GM12865 (cell line): ENCODE measurements around the gene MBNL3.

ENCODE experiments used
- DNase-seq: peaks from one replicate; pipeline ENCODE4 v3.0.0; 2010; ENCODE audit warnings: low read depth
- H3K4me3 ChIP-seq: 2 replicates; pipeline ENCODE4 v1.5.1; 2011; ENCODE audit warnings: mild to moderate bottlenecking, low read depth, low read length, control low read depth
- CTCF ChIP-seq: IDR thresholded peaks from 2 replicates; pipeline ENCODE4 v1.5.1; 2011; ENCODE audit warnings: low read length, control low read depth, low read depth, inconsistent platforms; ENCODE audit not compliant: insufficient read depth; ENCODE audit errors: missing control alignments

The MBNL3 gene

GRCh38 chrX:132373610-132374009 is 115.2 kb downstream of the MBNL3 start:
- H3K4me3 ChIP-seq: no peak overlapping the region
- DNase-seq: no peak
- TF ChIP-seq CTCF: no peak

- TF ChIP-seq CTCF: no peak
- no peak for DNase-seq
- H3K4me3 ChIP-seq: no peak overlapping the region
Observed at GRCh38 chrX:132369617-132370326, 119.1 kb downstream of the MBNL3 start.

GRCh38 chrX:132367984-132368383 is 120.9 kb downstream of the MBNL3 start:
- no peak for TF ChIP-seq CTCF
- H3K4me3 ChIP-seq: no peak overlapping the region
- no peak for DNase-seq

GRCh38 chrX:132367314-132367713 is 121.5 kb downstream of the MBNL3 start:
- no peak for DNase-seq
- H3K4me3 ChIP-seq: no peak overlapping the region
- TF ChIP-seq CTCF: no peak

GRCh38 chrX:132365490-132365889 is 123.3 kb downstream of the MBNL3 start:
- no peak overlapping the region for H3K4me3 ChIP-seq
- TF ChIP-seq CTCF: no peak
- DNase-seq: peak; percentile 1

GRCh38 chrX:132364313-132364712 is 124.5 kb downstream of the MBNL3 start:
- DNase-seq: no peak
- H3K4me3 ChIP-seq: no peak overlapping the region
- TF ChIP-seq CTCF: no peak

GRCh38 chrX:132353430-132353829 is 135.4 kb downstream of the MBNL3 start:
- no peak for DNase-seq
- no peak overlapping the region for H3K4me3 ChIP-seq
- TF ChIP-seq CTCF: no peak
